GM18505 (cell line): ENCODE measurements around the gene SH3GL1.

Experiments
- ATAC-seq: cut with Tn5 transposase; IDR thresholded peaks from one replicate; pipeline ENCODE4 v1.9.1; 2021; ENCODE audit not compliant: unreplicated experiment
- POLR2A ChIP-seq: IDR thresholded peaks from 4 replicates; pipeline ENCODE4 v1.6.1; 2011; ENCODE audit warnings: borderline replicate concordance; ENCODE audit not compliant: insufficient read depth, insufficient read length; ENCODE audit errors: extremely low read depth

SH3GL1 gene

DNA sequence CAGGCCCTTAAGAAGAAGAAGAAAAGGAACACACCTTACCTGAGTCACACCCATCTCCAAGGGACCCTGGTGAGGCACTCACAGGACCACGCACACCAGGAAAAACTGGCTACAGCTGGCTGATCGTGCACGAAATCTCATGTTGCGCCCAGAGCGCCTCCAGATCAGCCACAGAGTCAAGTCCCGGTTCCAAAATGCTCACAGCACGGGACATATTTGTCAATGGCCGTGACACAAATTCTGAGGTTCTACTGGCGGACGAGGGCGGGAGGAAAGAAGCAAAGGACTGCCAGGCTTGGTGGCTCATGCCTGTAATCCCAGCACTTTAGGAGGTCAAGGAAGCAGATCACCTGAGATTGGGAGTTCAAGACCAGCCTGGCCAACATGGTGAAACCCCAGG lies 21.5 kb downstream of the SH3GL1 start:
- TF ChIP-seq POLR2A, result no peak
- ATAC-seq, result no peak

DNA sequence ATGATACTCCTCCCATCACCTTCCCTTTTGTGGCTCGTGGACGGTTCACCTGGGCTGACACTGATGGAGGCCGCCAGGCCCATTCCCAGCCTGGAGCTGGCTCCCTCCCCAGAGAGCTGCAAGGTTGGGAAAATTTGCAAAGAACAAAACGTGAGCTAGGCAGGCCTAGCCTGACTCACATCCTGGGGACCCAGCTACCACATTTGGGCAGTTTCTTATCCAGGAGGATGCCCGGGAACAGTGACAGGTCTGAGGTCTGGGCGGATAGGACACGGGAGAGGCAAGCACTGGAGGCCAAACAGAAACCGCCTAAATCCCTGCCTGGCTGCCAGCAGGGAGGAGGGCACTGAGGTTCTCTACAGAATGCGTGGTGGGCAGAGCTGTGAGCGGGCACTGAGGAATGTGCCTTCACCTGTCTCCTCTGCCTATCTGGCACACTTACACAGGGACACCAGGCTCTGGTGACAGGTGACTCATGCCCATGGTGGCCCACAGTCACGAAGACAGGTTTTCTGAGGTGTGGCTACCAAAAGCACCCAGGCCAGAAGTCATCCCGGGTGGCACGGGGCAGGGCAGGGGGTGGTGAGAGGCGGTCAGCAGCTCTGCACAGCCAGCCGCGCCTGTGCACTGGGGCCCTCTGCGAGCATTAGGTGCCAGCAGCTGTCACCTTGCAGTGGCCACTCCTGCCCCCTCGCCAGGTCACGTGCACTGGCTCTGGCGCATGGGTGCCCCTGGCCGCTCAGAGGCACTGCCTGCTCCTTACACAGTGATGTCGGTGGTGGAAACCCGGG lies 23.2 kb downstream of the SH3GL1 start:
- TF ChIP-seq POLR2A, result no peak
- no peak for ATAC-seq

DNA sequence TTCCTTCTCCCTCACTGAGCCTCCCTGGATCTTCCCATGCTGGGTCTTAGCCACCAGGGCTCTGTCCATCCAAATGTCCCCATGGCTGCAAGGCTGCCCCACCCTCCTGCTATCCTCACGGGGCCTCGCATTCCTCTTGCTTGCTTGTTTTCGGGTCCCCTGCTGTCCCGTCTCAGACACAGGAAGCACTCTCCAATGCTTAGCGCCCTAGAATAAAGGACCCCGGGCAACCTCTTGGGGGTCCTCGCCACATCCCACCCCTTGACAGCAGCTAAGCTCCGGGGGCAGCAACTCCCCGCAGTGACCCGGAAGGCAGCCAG lies 23.7 kb downstream of the SH3GL1 start:
- no peak for TF ChIP-seq POLR2A
- no peak for ATAC-seq

DNA sequence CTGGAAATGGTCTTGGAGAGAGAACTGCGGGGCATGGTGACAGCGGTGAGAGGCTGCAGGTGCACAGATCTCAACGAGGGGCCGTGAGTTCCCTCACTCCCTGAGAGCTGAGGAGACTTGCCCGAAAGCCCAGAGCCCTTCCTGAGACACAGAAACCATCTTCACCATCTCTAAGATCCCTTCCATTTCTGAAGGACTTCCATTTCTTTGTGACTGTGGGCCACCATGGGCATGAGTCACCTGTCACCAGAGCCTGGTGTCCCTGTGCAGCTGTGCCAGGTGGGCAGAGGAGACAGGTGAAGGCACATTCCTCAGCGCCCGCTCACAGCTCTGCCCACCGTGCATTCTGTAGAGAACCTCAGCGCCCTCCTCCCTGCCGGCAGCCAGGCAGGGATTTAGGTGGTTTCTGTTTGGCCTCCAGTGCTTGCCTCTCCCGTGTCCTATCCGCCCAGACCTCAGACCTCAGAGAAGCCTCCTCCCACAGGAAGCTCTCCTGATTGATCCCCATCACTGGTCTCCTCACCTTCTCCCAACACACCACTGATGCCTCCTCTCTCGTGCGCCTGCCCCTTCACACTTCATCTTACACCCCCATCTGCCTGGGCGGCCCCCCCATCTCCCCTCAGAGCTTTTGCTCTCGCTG lies 24.2 kb downstream of the SH3GL1 start:
- no peak for ATAC-seq
- no peak for TF ChIP-seq POLR2A

DNA sequence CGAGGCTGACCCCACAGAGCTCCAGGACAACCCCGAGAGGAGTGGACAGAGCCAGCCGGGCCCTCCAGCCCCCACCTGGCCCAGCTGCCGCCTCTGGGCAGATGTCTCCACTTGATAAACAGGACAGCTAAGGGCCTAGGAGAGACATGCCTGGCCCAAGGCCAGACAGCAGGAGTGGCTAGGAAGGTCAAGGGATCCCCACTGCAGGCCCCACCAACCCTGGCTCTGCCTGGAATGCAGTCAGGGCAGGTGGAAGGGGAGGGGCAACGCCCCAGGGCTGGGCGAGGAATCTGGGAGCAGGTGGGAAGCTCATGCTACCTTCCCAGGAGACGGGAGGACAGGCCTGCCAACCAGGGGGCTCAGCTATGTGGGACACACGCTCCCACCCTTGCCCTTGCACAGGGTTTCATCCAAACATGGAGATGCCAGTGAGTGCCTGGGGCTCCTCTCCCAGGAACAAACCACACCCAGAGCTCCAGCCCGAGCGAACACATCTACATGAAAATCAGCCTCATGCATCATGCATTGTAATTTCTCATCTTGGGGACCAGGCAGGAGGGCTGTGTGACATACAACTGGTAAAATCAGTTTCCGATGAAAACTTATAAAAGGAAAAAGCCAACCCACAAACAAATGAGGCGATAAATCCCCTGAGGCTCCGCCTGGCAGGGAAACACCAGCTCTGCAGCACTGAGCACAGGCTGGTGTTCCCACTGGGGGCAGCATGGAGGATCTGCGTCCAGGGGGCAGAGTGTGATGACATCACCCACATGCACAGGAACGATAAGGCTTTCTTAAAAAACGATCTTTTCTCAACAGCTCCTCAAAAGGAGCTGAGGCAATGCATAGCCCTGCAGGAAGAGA lies 25.0 kb downstream of the SH3GL1 start:
- TF ChIP-seq POLR2A, result peak; percentile 44
- no peak for ATAC-seq

DNA sequence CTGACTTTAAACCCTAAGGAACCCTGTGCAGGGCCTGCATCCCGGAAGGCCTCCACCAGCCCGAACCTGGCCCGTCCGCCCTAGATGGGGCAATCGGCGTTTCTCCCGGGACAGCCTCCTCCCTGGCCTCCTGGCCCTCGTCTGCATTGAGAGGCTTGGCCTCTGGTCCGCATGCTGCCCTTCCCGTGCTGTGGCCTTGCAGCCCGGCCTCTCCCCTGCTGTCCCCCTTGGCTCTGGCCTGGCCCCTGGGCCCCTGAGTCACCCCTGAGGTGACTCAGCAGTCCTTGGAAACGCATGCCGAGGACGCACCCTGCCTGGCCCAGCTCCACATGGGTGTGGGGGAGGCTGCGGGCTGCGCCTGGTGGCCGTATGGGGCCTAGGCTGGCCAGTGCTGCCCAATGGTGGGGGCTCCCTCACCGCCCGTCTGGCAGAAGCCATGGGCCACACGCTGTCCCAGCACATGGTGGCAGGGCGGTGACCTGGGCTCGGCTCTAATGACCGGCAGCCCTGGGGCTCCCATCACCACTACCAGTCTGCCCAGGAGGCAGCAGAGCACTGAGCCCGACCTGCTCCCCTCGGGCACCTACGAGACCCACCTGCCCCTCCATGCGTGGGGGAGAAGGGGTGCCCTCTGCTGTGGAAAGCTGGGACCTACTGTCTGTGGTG lies 25.7 kb downstream of the SH3GL1 start:
- ATAC-seq, result no peak
- no peak for TF ChIP-seq POLR2A

DNA sequence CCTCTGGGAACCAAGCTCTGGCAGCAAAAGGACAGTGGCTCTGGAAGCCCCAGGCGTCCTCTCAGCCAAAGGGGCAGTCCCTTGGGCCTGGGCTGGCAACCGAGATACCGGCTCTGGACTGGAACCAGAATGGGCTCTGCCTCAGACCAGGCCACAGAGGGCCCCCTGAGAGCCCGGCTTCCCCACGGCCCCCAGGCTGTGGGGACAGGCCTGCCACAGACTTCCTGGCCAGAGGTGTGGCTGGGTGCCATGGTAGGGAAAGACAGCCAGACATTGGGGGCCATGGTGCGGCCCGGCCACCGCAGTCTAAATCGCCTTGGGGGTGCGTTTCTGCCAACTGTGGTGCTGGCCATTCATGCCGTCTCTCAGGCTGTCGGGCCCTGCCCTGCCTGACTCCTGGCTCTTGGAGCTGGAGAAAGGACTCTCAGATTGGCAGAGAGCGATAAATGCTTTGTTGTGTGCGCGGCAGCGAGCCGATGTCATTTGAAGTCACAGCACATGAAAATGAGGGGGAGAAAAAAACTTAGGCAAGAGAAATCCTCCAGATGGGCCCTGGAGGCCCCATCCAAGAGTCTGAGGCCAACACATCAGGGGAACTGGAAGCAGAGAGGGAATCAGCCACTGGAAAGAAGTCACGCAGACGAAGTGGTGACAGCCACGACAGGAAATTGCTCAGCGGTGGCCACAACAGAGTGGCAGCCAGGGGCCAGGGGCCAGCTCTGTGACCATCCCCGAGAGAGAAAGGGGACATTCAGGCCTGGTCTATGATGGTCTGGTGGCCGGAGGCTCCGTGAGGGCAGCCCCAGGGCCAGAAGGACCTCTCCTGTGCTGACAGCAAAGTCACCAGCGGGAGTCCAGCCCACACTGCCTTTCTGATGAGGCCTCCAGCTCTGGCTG lies 26.5 kb downstream of the SH3GL1 start:
- no peak for ATAC-seq
- TF ChIP-seq POLR2A, result no peak

DNA sequence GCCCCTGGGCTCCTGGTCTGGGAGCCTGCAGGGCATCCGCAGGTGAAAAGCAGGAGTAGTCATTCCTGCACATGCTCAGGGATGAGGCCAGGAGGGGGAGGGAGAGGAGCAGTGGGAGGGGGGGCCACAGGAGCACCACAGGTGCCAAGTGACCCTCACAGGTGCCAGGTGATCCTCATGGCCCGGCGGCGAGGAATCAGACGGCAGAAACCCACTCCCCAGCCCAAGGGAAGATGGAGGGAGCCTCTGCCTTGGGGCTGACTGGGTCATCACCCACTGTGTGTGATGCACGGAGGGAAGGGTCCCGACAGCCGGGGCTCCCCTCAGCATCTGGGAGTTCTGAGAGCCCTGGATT lies 27.4 kb downstream of the SH3GL1 start:
- ATAC-seq, result no peak
- TF ChIP-seq POLR2A, result no peak

DNA sequence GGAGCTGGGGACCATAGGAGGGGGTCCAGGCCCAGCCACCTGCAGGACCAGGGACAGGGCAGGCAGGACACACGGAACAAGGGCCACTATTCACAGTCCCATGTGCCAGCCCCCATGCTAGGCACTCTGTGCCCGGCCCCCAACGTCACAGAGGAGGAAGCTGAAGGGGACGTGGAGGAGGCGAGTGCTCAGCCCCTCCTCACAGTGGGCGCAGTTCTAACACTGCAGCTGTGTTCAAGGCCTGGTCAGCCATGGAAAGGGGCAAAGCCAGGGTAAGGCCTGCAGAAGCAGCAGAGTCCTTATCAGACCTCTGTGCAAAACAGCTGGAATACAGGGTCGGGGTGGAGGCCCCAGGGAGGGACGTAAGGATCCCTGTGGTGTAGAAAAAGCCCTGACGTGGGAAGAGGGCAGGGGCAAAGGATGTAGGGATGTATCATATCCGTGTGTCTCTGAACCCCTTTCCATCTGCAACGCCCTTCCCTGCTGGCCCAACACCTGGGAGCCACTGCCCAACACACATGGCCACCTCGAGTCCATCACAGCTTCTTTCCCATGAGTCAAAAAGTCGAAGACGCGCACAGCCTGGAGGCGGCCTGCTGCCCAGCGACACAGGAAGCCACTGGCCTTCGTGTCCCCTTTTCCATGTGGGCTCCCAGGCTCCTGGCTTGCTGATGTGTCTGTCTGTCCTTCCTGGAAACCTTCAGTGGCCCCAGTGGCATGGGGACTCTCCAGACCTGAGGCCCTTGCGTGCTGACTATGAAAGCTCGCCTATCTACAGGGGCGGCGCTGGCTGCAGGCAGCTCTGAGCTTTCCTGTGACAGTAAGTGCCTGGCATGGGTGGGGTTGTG lies 28.0 kb downstream of the SH3GL1 start:
- TF ChIP-seq POLR2A, result no peak
- no peak for ATAC-seq

DNA sequence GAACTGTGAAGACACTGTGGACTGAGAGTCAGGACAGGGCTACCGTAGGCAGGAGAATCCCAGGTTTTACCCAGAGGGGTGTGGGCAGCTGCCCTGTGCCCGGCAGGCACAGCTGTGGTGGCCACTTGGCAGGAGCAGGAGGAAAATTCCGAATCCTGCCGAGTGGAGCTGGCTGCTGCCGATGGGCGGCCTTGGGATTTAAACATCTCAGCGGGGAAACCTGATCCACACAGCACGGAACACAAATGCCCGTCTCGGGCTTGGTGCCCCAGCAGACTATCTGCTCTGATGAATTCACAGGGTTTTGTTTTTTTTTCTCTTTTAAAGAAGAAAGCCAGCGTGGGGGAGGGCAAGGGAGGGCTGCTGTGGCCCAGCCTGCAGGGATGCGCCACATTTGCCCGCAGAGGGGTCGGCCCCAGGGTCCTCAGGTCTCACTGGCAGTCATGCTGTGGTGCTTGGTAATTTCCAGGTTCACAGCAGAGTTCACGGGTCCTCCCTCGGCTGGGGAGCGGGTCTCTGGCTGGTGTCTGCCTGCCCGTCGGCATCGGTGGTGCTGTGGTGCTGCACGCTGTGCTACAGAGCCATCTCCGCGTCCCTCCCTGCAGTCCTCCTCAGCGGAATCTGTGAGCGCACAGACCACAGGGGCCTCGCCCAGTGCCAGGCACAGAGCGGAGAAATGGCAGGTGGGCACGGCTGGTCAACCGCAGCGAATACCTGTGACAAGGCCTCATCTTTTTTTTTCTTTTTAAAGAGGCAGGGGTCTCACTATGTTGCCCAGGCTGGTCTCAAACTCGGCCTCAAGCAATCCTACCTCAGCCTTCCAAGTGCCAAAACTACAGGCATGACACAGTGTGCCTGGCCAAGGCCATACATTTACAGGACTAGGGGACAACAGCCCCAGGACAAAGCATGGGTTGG lies 28.8 kb downstream of the SH3GL1 start:
- no peak for TF ChIP-seq POLR2A
- no peak for ATAC-seq
